GM12878 (cell line): ENCODE results near the gene ANKS1A. TPM values are rescaled to one million over a fixed set of nuclear protein-coding genes. Genes with fewer than 3 reads are reported as not detected.

Source experiments
- ATF2 ChIP-seq: IDR thresholded peaks from 2 replicates; pipeline ENCODE4 v1.6.1; 2012; ENCODE audit warnings: low read length, inconsistent platforms
- BCL3 ChIP-seq: IDR thresholded peaks from 2 replicates; pipeline ENCODE4 v1.6.1; 2011; ENCODE audit warnings: borderline replicate concordance, low read depth, mild to moderate bottlenecking, moderate library complexity, low read length; ENCODE audit not compliant: insufficient read depth, poor library complexity, severe bottlenecking
- BCLAF1 ChIP-seq: fragments of 450-650 bp; IDR thresholded peaks from 2 replicates; pipeline ENCODE4 v1.6.1; 2017; ENCODE audit warnings: antibody characterized with exemption, mild to moderate bottlenecking, moderate library complexity
- CHD2 ChIP-seq: IDR thresholded peaks from 2 replicates; pipeline ENCODE4 v1.6.1; 2011; ENCODE audit warnings: low read depth, low read length, improper control_type of control experiment, borderline replicate concordance
- ESRRA ChIP-seq: IDR thresholded peaks from 2 replicates; pipeline ENCODE4 v1.6.1; 2012; ENCODE audit warnings: mild to moderate bottlenecking, low read length, improper control_type of control experiment
- FOS ChIP-seq: IDR thresholded peaks from 3 replicates; pipeline ENCODE4 v1.6.1; 2011; ENCODE audit warnings: borderline replicate concordance; ENCODE audit not compliant: insufficient read length; ENCODE audit errors: extremely low read depth
- FOXM1 ChIP-seq: IDR thresholded peaks from 2 replicates; pipeline ENCODE4 v1.6.1; 2012; ENCODE audit warnings: low read depth, mild to moderate bottlenecking, inconsistent platforms, low read length, moderate library complexity
- HSF1 ChIP-seq: fragments of 150-350 bp; IDR thresholded peaks from 2 replicates; pipeline ENCODE4 v1.6.1; 2014; ENCODE audit warnings: mild to moderate bottlenecking, low read depth, low read length
- IKZF2 ChIP-seq, 2 experiments: fragments of 450-650 bp; IDR thresholded peaks; 2 replicates each; pipeline ENCODE4 v1.6.1; 2017; ENCODE audit warnings: mild to moderate bottlenecking in 2 of 2, moderate library complexity in 2 of 2
- MLLT1 ChIP-seq: fragments of 450-650 bp; IDR thresholded peaks from 2 replicates; pipeline ENCODE4 v1.6.1; 2016; ENCODE audit warnings: mild to moderate bottlenecking
- REST ChIP-seq: IDR thresholded peaks from 2 replicates; pipeline ENCODE4 v1.6.1; 2012; ENCODE audit warnings: mild to moderate bottlenecking, low read depth, low read length
- USF1 ChIP-seq: IDR thresholded peaks from 2 replicates; pipeline ENCODE4 v1.6.1; 2011; ENCODE audit warnings: borderline replicate concordance, low read depth, mild to moderate bottlenecking, moderate library complexity, mixed read lengths, low read length; ENCODE audit not compliant: insufficient read depth; ENCODE audit errors: extremely low read length
- ZNF24 ChIP-seq: fragments of 450-650 bp; IDR thresholded peaks from 2 replicates; pipeline ENCODE4 v1.6.1; 2017; ENCODE audit warnings: antibody characterized with exemption, mild to moderate bottlenecking
- ZNF274 ChIP-seq: IDR thresholded peaks from one replicate; pipeline ENCODE4 v1.8.0; 2011; ENCODE audit not compliant: insufficient read length, insufficient read depth
- polyA plus RNA-seq, 11 experiments: library from polyadenylated mRNA; depleted of rRNA in 4 of 11; unstranded in 6 of 11; stranded (reverse) in 5 of 11; fragments of >200 nt; fragmentation: Nextera tagmentation in 4 of 11; fragmentation: Illumina TruSeq in 1 of 11; extraction: Ambion mirVana in 4 of 11; extraction: Trizol in 1 of 11; gene quantifications; 1 replicate in 1 of 11; 2 replicates in 10 of 11; pipeline versions ENCODE4 v1.2.1 to v1.2.3, GENCODE V29; 2011 to 2016; ENCODE audit warnings: inconsistent platforms in 2 of 11, missing spikeins in 2 of 11, low read depth in 1 of 11
- total RNA-seq, 4 experiments: library from RNA; depleted of rRNA in 3 of 4; stranded (reverse); fragments of >200 nt in 3 of 4; fragmentation: Illumina TruSeq in 1 of 4; extraction: Trizol in 1 of 4; gene quantifications; 2 replicates each; pipeline versions ENCODE4 v1.2.1 to v1.2.3, GENCODE V29; 2013 to 2021

Gene ANKS1A
- total and polyA plus RNA-seq, 10 of the 15 experiments (the other 5 are each of a cell fraction or from before 2014, with no cell fraction given) = 0.60 to 7.0 (median 3.0) TPM

GRCh38 chr6:35036828-35037663 lies 148.0 kb downstream of the ANKS1A start (continued):
- TF ChIP-seq REST = no peak
- TF ChIP-seq ZNF24 = no peak
- no peak for TF ChIP-seq CHD2
- no peak for TF ChIP-seq BCL3
- TF ChIP-seq ZNF274 = no peak
- TF ChIP-seq MLLT1 = no peak
- TF ChIP-seq IKZF2 (IDR thresholded peaks at IDR 0.05) = no peak
- TF ChIP-seq FOXM1 = no peak
- no peak for TF ChIP-seq FOS
- no peak for TF ChIP-seq ATF2
- no peak for TF ChIP-seq BCLAF1
- TF ChIP-seq ESRRA = no peak
- TF ChIP-seq USF1 = no peak
- no peak for TF ChIP-seq HSF1
